Measurements from ENCODE around the gene ITGB4.
A peak's percentile ranks its signal among the peaks of the same experiment; 100 is the strongest.

ITGB4 gene

GRCh38 chr17:75750661-75751423 is 29.6 kb downstream of the ITGB4 start:
- in situ Hi-C loops (cut with HindIII; ENCODE audit: low sequenced_read_pairs), result no loop called here
- TF ChIP-seq CTCF (IDR thresholded peaks at IDR 0.05; ENCODE audit: low read depth, low read length), result no peak

GRCh38 chr17:75751676-75752404 is 30.6 kb downstream of the ITGB4 start:
- DNase-seq (ENCODE audit: low read depth, low spot score), result no peak
- TF ChIP-seq CTCF (IDR thresholded peaks at IDR 0.05; ENCODE audit: low read depth, low read length), result no peak
- H3K4me3 ChIP-seq (ENCODE audit: low read depth, low read length), result no peak overlapping the region
- in situ Hi-C loops (cut with HindIII; ENCODE audit: low sequenced_read_pairs), result no loop called here

More at GRCh38 chr17:75750661-75751423, 29.6 kb downstream of the ITGB4 start:
- H3K4me3 ChIP-seq (ENCODE audit: low read depth, low read length), result no peak overlapping the region
- DNase-seq (ENCODE audit: low read depth, low spot score), result no peak

DNA sequence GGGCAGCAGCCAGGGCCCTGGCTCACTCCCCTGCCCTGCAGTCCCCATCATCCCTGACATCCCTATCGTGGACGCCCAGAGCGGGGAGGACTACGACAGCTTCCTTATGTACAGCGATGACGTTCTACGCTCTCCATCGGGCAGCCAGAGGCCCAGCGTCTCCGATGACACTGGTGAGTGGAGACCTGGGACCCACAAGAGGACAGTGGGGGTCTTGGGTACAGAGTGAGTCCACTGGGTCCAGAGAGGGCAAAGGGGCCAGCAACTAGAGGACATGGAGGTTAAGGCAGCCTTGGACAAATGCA is 31.1 kb downstream of the ITGB4 start:
- no peak for DNase-seq (ENCODE audit: low read depth, low spot score)
- H3K4me3 ChIP-seq (ENCODE audit: low read depth, low read length), result no peak overlapping the region
- in situ Hi-C loops (cut with HindIII; ENCODE audit: low sequenced_read_pairs), result no loop called here
- no peak for TF ChIP-seq CTCF (IDR thresholded peaks at IDR 0.05; ENCODE audit: low read depth, low read length)

- peak overlapping the region; percentile 25 for H3K4me3 ChIP-seq (ENCODE audit: low read depth, low read length)
- DNase-seq (ENCODE audit: low read depth, low spot score), result no peak
- TF ChIP-seq CTCF (IDR thresholded peaks at IDR 0.05; ENCODE audit: low read depth, low read length), result no peak
- in situ Hi-C loops (cut with HindIII; ENCODE audit: low sequenced_read_pairs), result no loop called here
Measured at GRCh38 chr17:75752802-75753513, 31.7 kb downstream of the ITGB4 start.

GRCh38 chr17:75753514-75754377 is 32.5 kb downstream of the ITGB4 start:
- peak overlapping the region; percentile 25 for H3K4me3 ChIP-seq (ENCODE audit: low read depth, low read length)
- DNase-seq (ENCODE audit: low read depth, low spot score), result peak; percentile 50
- peak; percentile 51 for TF ChIP-seq CTCF (IDR thresholded peaks at IDR 0.05; ENCODE audit: low read depth, low read length)
- in situ Hi-C loops (cut with HindIII; ENCODE audit: low sequenced_read_pairs), result no loop called here
